GM19240 (cell line): ENCODE measurements around the gene PLAC9.

Experiments used
- DNase-seq: peaks from one replicate; pipeline ENCODE4 v3.0.0; 2011; ENCODE audit warnings: low spot score; ENCODE audit not compliant: insufficient read length

The PLAC9 gene

DNA sequence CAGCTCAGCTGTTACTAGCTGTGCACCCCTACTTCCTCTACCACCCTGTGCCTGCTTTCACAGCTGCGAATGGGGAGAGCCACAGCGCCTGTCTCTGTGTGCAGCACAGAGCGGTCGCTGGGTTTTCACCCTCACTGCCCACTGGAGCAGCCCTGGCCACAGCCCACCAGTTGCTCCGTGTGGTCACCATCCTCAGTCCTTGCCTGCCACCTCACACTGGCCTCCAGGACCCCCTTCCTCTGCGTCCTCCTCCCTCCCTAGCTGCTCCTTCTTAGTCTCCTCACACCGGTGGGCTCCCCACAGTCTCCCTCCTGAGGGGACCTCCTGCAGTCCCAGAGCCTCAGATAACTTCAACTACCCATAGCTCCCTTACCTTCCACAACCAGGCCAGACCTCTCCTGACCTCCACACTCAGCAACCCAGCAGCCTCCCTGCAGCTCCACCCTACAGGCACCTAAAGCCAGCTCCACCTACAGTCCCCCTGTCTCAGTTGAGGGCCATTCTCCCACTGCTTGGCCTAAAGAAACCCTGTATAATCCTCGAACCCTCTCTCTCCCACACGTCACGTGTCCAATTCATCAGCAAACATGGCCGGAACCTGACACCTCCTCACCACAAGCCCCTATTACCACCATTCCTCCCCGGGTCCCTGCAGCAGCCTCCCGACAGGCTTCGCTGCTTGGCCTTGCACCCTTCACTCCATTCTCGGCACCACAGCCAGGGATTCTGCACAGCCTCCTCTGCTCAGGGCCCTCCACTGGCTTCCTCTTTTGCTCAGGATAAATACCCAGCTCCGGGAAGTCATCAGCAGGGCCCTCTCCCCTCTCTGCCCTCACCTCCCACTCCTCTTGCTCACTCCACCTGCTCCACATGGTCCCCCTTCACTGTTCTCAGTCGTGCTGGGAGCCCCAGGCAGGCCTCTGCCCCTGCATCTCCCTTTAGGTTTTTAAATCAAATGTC, 28.1 kb downstream of the PLAC9 start:
- no peak for DNase-seq

DNA sequence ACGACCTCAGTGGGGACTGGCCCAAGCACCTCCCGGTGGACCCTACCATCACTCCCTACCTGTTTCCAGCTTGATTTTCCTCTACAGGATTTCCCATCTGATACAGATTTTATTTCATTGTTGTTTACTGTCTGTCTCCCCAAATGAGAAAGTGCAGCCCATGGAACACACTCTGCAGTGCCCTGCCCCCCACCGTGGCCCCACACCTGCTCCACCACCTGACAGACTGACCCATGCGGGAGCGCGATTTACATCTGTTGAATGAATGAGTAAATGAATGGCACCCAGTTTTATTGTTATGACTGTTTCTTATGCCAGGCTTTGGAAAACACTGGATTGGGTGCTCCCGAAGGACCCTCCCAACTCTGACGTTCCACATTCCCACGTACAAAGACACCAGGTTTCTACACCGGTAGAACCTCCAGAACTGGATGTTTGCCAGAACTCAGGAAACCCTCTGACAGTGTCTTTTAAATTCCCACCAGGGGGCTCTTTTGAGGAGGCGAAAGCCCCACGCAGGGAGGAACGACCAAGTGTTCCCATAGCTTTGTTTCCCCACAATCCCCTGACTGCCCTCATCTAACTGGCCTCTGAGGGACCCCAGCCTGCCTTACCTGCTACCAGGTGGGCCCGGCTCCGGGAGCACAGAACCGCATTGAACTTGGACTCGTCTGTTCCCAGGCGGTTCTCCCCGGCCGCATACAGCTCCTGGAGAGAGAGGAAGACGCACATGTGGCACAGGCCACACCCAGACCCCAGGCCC, 29.0 kb downstream of the PLAC9 start:
- DNase-seq = no peak

DNA sequence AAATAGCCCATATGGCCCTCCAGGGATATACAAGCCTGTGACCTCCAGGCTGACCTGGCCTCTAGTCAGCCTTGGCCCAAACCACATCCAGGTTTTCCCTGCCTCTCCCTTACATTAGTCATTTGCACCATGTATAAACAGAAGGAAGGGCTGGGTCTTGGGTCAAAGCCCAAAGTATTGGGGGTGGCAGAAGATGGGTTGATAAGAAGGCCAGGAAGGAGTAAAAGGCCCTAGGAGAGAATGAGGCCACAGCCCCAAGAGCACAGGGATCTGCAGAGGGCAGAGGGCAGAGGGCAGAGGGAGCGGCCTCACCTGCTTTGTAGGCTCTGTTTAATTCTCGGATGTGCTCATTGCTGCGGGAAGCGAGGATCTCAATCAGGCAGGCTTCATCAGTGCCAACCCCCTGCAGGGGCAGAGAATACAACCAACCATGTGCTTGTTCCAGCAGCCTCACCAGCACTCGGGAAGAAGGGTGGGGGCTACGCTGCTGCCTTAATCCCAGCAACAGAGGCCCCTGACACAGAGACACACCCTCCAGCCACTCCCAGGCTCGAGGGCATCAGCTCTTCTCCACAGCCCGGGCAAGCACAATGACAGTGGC, 31.3 kb downstream of the PLAC9 start:
- no peak for DNase-seq

DNA sequence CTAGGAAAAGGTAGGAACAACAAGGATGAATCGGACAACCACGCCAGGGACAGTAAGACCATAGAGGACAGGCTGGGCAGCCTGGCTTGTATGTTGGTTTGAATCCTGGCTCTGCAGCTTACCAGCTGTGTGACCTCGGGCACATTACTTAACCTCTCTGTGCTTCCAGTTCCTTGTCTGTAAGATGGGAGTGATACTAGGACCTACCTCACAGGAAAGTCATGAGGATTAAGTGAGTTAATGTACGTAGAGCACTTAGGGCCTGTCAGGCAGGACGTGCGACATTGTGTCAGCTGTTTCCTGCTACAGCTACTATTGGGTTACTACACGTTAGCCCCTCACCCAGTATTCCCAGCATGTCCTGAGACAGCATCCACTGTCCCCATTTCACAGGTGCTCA, 32.1 kb downstream of the PLAC9 start:
- DNase-seq = no peak

DNA sequence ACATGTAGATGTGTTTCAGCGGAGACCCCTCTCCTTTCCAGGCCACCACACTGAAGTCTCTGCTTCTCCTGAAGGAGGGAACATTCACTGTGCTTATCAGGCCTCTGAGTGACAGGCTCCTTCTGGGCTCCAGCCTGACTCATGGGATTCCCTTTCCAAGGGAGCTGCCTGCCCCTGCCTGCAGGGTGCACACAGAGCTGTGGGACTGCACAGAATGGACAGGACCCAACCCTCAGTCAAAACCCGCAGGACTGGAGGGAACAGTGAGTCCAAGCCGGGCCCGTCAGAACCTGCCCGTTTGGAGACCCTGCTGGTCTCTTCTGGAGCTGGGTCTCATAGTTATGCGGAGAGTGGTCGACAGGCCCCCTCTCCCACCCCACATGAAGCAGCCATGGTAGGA, 32.6 kb downstream of the PLAC9 start:
- DNase-seq = no peak

DNA sequence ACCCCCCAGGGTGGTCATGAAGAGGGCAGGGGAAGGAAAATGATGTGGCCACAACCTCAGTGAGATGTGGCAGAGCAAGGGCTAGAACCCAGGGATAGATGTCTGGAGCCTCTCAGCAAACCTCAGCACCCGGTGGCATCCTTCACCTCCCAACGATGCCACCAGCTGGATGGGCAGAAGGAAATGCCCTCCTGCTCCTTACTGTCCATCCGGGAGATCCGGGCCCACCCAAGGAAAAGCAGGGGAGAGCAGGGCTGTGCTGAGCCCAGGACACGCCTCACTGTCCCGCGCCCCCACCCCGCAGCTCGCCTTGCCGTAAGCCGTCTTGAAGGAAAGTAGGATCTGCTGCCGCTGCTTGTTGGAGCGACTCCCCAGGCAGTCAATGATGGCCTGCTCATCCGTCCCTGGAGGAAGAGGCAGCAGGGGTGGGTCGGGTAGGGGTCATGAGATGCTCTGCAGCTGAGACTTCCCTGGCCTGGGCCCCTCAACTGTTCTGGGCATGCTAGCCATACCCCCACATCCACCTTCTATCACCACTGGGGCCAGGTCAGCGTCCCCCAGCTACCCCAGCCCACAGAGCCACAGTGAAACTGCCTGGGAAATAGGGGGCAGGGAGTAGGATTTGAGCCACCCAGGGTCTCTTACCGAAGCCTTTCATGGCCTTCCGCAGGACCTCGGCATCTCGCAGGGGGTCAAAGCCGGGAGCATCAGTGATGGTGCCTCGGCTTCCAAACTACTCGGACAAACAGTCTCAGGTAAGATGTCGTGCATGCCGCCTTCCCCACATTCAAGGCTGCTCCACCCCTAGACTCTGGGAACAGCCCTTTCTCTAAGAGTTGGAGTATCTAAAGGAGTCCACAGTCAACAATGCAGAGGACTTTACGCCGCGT, 34.3 kb downstream of the PLAC9 start:
- DNase-seq = no peak

DNA sequence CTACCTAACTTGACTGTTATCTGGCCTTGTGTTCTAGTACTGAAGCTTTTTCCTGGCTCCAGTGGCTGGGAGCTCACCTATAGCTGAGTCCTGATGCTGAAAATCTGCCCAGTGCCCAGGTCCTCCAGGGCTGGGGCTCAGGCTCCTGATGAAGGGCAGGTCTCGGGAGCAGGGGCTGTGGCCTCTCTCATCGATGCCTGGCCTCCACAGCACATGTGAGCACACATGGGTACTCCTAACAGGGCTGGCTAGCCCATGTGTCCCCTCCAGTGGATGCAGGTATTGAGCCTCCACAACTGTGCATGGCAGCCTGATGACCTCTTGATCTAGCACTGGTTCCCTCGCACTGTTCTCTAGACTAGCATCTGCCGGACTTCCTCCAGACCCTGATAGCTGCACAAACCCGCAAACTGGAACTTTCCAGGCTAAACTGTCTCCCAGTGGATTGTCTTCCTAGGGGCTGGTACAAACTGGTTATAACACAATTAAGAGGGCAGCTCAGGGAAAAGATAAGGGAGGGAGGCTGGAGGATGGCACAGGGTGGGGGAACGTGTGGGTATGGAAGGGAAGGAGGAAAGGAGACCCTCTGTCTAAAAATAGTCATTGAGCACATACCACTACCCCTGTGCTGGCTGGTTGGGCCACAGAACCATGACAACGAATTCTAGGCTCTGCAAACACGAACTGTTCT, 35.1 kb downstream of the PLAC9 start:
- DNase-seq = no peak

DNA sequence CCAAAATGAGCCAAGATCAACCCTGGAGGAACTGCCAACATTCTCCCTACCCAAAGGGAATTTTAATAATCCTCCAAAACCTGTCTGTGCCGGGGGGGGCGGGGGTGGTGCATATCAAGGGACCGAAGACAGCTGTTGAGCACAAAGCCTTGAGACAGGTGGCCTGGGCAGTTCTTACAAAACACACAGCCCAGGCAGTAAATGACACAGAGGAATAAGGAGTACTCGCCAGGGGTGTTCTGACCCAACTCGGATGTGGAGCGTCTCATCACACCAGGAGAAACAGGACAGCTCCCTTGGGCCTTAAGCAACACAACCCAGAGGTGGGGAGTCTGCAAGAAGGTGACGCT, 35.6 kb downstream of the PLAC9 start:
- DNase-seq = no peak

DNA sequence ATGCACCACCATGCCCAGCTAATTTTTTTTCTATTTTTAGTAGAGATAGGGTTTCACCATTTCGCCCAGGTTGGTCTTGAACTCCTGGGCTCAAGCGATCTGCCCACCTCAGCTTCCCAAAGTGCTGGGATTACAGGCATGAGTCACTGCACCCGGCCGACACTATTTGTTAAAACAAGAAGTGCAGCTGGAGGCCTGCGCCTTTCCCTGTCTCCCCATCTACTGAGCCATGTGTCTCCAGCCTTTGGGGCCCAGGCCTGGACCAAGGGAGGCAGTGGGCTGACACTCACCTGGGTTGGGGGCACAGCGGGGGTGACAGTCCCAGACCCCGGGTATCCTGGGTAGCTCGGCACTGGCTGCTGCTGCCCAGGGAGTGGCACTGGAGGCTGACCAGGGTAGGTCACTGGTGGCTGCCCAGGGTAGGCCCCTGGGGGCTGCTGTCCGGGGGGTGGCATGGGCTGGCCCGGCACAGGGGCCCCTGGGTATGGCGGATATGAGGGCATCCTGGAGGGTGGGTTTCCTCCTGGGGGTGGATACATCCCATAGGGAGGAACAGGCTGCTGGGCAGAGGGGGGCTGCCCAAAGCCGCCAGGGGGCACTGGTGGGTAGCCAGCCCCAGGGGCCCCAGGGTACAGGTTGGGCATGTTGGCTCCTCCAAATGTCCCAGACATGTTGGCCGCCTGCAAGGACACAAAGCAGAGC, 36.3 kb downstream of the PLAC9 start:
- peak; percentile 41 for DNase-seq

DNA sequence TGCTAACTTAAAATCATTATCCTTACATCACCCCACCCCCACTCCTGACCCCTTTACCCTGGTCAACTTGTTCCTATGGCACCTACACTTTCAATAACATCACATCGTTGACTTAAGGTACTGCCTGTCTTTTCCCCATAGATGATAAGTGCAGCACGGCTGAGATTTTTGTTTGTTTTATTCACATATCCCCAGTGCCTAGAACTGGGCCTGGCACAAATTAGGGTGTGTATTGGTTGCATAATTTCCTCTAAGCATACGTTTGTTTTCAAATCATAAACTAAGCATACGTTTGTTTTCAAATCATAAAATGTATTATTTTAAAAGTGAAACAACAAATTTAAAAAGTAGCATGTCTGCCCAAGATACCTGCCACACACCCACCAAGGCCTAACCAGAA, 37.5 kb downstream of the PLAC9 start:
- no peak for DNase-seq

DNA sequence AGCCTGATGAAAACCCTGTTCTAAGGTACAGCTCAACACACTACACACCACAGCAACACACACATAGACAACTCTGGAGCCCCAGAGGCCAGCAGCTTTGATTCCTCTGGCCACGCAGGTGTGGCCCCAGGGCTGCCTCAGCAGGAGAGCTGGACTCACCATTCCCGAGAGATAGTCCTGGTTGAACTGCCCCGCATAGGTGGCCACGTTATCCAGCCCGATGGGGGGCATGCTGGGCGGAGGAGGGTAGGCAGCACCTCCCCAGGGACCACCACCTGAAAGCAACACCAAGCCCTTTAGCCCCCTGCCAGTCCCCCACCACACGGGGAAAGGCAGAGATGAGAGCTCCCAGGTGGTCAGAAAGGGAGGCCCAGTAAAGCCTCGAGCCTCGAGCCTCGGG, 38.1 kb downstream of the PLAC9 start:
- DNase-seq = no peak

DNA sequence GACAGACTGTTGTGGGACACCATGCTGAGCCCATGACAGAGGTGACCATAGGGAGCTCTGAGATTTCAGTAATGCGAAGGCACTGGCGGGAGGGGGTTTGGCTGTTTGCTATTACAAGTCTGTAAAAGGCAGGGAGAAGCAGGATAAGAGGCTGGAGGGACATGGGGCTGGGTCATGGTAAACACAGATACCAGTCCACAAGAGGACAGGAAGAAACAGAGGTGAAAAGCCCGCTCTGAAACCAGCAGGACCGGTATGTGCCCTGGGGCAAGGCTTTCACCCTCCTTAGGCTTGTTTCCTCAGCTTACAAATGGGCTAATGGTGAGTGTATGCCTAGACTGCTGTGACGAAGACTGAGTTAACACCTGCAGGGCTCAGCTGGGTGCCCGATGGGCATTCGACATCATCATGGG, 38.7 kb downstream of the PLAC9 start:
- DNase-seq = no peak

DNA sequence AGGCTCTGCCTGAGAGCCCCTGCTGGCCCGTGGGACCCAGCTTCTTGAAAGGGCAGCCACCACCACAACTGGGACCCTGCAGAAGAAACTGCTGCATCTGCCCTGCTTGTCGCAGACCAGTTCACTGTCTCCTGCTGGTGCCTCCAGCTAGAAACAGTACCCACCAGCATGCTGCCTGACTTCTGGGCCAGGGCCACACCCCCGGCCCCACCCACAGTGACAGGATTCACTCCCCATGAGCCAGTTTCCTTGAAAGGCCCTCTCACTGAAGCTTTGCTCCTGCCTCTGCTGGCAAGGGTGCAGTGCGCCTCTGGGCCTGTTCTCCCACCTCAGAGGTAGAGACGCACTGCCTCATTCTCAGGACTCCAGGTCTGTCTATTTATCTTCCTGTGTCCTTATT, 40.4 kb downstream of the PLAC9 start:
- no peak for DNase-seq

DNA sequence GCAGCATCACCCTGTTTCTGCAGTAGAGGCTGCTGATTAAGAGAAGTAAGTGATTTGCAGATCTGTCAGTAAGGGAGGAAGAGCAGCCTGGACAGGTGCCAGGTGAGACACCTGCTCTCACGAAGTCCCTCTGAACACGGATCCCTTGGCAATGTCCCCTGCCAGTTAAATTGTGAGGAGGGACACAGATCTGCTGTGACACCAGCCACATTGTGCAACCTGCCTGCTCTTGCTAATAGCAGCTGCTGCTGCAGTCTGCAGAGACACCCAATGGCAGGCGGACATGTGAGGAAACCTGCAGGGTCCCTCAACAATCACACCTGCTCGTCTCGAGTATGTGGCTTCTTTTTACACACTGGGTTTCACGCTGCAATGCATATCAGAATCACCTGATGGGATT, 40.9 kb downstream of the PLAC9 start:
- no peak for DNase-seq

DNA sequence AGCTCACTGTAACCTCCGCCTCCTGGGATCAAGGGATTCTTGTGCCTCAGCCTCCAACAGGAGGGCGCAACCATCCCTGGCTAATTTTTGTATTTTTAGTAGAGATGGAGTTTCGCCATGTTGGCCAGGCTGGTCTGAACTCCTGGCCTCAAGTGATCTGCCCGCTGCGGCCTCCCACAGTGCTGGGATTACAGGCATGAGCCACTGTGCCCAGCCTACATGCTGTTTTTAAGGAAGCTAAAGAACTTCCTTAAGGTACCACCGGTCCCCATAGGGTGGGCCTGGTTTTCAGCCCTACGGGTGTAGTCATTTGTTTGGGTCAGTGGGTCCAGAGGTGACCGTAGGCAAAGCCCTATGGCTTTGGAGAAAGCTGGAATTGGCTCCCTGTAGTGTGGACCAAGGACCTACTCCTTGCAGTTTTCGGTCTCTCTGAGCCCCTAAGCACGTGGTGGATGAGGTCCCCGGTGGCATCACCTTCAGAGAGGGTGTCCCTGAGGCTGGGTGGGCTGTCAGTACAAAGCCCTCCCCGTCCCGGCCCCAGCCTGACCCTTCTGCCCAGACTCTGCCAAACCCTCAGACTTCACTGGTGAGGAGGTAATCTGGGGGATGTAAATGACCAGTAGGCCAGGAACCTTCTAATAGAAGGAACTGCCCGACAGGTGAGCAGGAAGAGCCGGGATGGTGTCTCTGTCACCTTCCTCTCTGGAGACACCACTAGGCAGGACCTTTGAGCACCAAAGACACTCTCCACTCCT, 42.3 kb downstream of the PLAC9 start:
- no peak for DNase-seq

DNA sequence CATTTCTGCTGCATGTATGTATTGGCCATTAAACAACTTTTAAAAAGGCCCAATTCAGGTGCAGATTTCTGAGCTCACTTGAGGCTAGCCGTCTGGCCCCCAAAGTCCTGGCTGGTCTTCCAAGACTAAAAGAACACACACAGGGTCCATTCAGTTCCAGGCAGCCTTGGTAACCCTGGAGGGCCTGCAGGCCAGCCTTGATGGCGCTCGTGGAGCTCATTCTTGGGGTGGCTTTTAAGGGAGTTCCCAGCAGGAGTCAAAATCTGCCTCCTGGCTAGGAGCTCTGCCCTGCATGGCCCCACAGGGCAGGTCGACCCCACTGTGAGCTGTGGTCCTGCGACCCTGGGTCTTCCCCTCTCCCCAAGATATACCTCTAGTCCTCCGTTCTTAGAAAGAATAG, 44.0 kb downstream of the PLAC9 start:
- DNase-seq = no peak

DNA sequence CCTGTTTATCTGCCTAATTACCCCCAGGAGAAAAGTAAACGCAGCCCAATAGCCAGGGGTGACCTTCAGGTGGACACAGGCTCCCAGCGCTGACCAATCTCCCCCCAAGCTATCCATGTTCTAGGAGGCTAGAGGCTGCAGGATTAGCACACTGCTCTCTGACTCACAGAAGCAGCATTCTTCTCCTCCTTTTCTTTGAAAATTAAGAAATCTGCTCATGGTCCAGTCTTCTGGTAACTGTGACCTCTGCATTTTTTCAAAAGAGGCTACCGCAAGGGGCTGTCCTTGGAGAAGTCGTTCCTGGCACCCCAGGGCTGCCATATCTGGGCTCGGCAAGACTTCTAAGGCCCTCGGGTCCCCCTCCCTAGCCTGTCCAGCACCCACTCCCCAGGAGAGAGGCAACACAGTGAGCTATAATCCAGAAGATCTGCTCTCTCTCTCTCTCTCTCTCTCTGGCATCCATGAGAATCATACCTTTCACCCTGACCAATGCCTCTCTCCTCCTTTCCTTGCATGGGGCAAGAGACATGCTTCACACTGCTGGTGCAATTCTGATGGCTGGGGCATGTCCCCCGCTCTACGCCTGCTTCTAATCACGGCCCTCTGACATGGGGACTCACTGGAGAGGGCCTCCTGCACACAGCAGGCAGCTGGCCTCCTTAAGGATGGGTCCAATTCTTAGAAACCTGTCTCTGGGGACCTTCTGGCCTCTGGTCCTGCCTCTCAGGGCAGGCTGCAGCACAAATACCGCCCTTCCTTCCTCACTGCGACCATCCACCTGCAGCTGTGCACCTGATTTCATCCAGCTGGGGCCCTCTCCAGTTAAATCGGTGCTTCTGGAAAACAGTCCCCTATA, 45.5 kb downstream of the PLAC9 start:
- no peak for DNase-seq

DNA sequence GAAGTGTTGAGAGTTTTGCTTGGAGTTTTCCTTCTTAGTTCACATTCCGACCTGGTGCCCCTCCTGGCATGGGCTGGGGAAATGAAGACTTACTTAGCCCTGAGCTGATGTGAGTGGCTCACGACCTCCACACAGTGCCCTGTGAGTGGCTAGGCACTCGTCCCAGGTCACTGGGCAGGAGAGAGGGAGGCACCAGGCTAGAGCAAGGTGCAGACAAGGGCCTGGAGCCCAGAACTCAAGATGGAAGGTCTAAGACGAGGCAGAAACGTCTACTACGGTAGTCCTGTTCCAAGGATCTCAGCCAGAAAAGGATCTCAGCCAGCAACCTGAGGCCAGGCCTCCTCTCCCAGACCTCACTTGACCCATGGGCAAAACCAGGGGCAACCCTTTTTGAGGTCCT, 50.5 kb downstream of the PLAC9 start:
- DNase-seq = no peak
